ENCODE data around the gene PCDHB12.
"Not testable (repeated sequence)": the region's sequence is repeated elsewhere in the genome, so short reads cannot be mapped to it uniquely, and the experiment has no call there.

The PCDHB12 gene

DNA sequence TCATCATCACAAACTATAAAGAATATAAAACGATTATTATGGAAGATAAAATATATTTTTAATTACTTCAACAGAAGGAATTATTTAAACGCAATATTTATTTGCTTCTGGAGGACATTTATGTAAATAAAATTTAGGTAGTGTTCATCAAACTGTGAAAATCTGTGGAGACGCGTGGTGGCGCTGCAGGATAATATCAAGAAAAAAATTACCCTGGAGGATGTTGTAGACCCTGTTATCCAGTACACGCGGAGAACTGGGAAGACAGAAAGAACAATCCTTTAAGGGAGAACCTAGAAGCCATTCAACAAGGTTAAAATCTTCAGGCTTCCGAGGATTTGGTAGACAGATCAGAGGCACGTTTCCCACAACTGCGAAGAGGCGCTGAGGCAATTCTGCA, at the start of gene PCDHB12:
TSS of gene PCDHB12 (plus strand) at position 242 of the 400 bp plus-strand sequence. CDS start 189 bp downstream, outside the sequence.
- no peaks in the 10 kb centered on the region for H3K9me3 ChIP-seq (replicated peaks; ENCODE audit: insufficient read depth, low read length)
- H3K36me3 ChIP-seq (replicated peaks; ENCODE audit: insufficient read depth, low read length) = no peaks in the 10 kb centered on the region
- H4K20me1 ChIP-seq (ENCODE audit: insufficient read depth, low read length) = no peaks in the 10 kb centered on the region
- no peaks in the 10 kb centered on the region for H3K79me2 ChIP-seq (ENCODE audit: low read length)
- no peak within 1 kb of the TSS for H3K4me3 ChIP-seq (ENCODE audit: low read length)
- no peak within 1 kb of the TSS for H3K4me2 ChIP-seq (ENCODE audit: low read depth, low read length)
- H3F3A ChIP-seq (ENCODE audit: insufficient read depth, low read length) = no peaks in the 10 kb centered on the region
- no peak within 1 kb of the TSS for H3K27ac ChIP-seq (ENCODE audit: low read length)
- 0 out of 2 replicates have a peak, but pooled peaks cover 4% of the 10 kb centered on the region for H3K27me3 ChIP-seq (replicated peaks; ENCODE audit: insufficient read depth, low read length)
- H3K9me2 ChIP-seq (replicated peaks; ENCODE audit: insufficient read depth, low read length) = no peaks in the 10 kb centered on the region
- H2AFZ ChIP-seq (ENCODE audit: low read length) = no peak within 1 kb of the TSS
- no peaks in the 10 kb centered on the region for H3K4me1 ChIP-seq (ENCODE audit: low read length)
- peak; percentile 37 for DNase-seq
- H3K9ac ChIP-seq (ENCODE audit: low read length) = no peak within 1 kb of the TSS
- TF ChIP-seq CTCF (IDR thresholded peaks at IDR 0.05; ENCODE audit: low read length) (peak; percentile 52), EZH2phosphoT487 (IDR thresholded peaks at IDR 0.05; ENCODE audit: low read length) (no peak)

DNA sequence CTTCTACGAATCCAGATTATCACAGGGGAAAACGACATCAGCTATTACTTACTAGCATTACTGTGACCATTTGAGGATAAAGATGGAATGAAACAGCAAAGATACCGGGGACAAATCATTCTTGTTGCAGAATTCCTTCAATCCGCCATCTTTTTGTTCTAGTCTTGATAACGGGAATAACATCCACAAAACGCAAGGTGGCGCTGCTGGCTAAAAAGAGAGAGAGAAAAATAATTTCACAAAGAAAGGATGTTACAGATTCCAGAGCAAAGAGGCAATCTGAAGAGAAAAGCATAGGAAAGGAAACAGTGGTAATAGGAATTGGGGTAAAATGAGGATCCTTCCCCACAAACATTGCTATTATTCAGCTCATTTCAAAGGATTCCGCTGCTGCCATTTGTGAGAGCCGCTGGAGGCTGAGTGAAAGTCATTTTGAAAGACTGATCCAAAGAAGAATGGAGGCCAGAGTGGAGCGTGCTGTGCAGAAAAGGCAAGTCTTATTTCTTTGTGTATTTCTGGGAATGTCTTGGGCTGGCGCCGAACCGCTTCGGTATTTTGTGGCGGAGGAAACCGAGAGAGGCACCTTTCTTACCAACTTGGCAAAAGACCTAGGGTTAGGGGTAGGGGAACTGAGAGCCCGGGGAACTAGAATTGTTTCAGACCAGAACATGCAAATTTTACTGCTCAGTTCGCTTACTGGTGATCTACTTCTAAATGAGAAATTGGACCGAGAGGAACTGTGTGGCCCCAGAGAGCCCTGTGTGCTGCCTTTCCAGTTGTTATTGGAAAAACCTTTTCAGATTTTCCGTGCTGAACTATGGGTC, 35.9 kb upstream of the PCDHB12 start, which contains the start of gene PCDHB7:
TSS of gene PCDHB7 (plus strand) at position 264 of the 824 bp plus-strand sequence. CDS start at position 456, 192 bp downstream.
- Histone ChIP-seq H3K27ac (ENCODE audit: low read length) (no peak within 1 kb of the TSS), H3F3A (ENCODE audit: insufficient read depth, low read length) (no peaks in the 10 kb centered on the region), H3K9ac (ENCODE audit: low read length) (no peak within 1 kb of the TSS), H3K9me2 (replicated peaks; ENCODE audit: insufficient read depth, low read length) (no peaks in the 10 kb centered on the region), H3K4me3 (ENCODE audit: low read length) (peak within 1 kb of the TSS; percentile 52), H3K4me1 (ENCODE audit: low read length) (no peaks in the 10 kb centered on the region), H2AFZ (ENCODE audit: low read length) (peak within 1 kb of the TSS; percentile 67), H3K27me3 (replicated peaks; ENCODE audit: insufficient read depth, low read length) (no peaks in the 10 kb centered on the region; the same call in 1 of the 2 replicates), H3K79me2 (ENCODE audit: low read length) (no peaks in the 10 kb centered on the region), H4K20me1 (ENCODE audit: insufficient read depth, low read length) (no peaks in the 10 kb centered on the region), H3K4me2 (ENCODE audit: low read depth, low read length) (peak within 1 kb of the TSS; percentile 56), H3K9me3 (replicated peaks; ENCODE audit: insufficient read depth, low read length) (no peaks in the 10 kb centered on the region), H3K36me3 (replicated peaks; ENCODE audit: insufficient read depth, low read length) (no peaks in the 10 kb centered on the region)
- TF ChIP-seq EZH2phosphoT487 (IDR thresholded peaks at IDR 0.05; ENCODE audit: low read length) (no peak), EZH2 (optimal IDR thresholded peaks at IDR 0.05; ENCODE audit: low read depth, low read length) (no peak), CTCF (IDR thresholded peaks at IDR 0.05; ENCODE audit: low read length) (peak; percentile 83)
- DNase-seq = peak; percentile 49

- H3K4me3 ChIP-seq (ENCODE audit: low read length); H2AFZ ChIP-seq (ENCODE audit: low read length); H3K4me2 ChIP-seq (ENCODE audit: low read depth, low read length); H3K79me2 ChIP-seq (ENCODE audit: low read length); H3K36me3 ChIP-seq (replicated peaks; ENCODE audit: insufficient read depth, low read length); H4K20me1 ChIP-seq (ENCODE audit: insufficient read depth, low read length); H3K9ac ChIP-seq (ENCODE audit: low read length); H3K9me3 ChIP-seq (replicated peaks; ENCODE audit: insufficient read depth, low read length); DNase-seq; H3F3A ChIP-seq (ENCODE audit: insufficient read depth, low read length); H3K9me2 ChIP-seq (replicated peaks; ENCODE audit: insufficient read depth, low read length); H3K27ac ChIP-seq (ENCODE audit: low read length); H3K4me1 ChIP-seq (ENCODE audit: low read length); H3K27me3 ChIP-seq (replicated peaks; ENCODE audit: insufficient read depth, low read length): not testable (repeated sequence)
Measured at GRCh38 chr5:141174291-141175104, 34.0 kb upstream of the PCDHB12 start.

All from MM.1S (cell line).